HepG2 (cell line): ENCODE data around the gene EGLN2. TPM values are rescaled to one million over a fixed set of nuclear protein-coding genes. Genes with fewer than 3 reads are reported as not detected.
A peak's percentile ranks its signal among the peaks of the same experiment; 100 is the strongest.

Experiments
- ARID3A ChIP-seq: IDR thresholded peaks from 2 replicates; pipeline ENCODE4 v1.6.1; 2012; ENCODE audit warnings: low read depth, low read length, improper control_type of control experiment
- CERS6 ChIP-seq: sonication (generic); formaldehyde crosslinking; IDR thresholded peaks from 2 replicates; pipeline ENCODE4 v1.5.0; 2020; ENCODE audit warnings: missing genetic modification reagents
- CREM ChIP-seq, 2 experiments: sonication (generic) in 1 of 2; formaldehyde crosslinking in 1 of 2; IDR thresholded peaks; 2 replicates each; pipeline versions ENCODE4 v1.4.0 to v1.6.1; 2016 to 2020; ENCODE audit warnings: antibody characterized with exemption in 1 of 2, mild to moderate bottlenecking in 1 of 2, missing genetic modification reagents in 1 of 2
- DNMT3B ChIP-seq: conservative IDR thresholded peaks from 2 replicates; pipeline ENCODE4 v1.6.1; 2016; ENCODE audit warnings: missing biosample characterization, control low read depth
- DZIP1 ChIP-seq: sonication (generic); formaldehyde crosslinking; IDR thresholded peaks from 2 replicates; pipeline ENCODE4 v1.5.0; 2020; ENCODE audit warnings: mild to moderate bottlenecking, missing genetic modification reagents
- HIVEP1 ChIP-seq: sonication (generic); formaldehyde crosslinking; IDR thresholded peaks from 2 replicates; pipeline ENCODE4 v1.4.0; 2020; ENCODE audit warnings: mild to moderate bottlenecking, missing genetic modification reagents
- HOXA3 ChIP-seq: sonication (generic); formaldehyde crosslinking; IDR thresholded peaks from 2 replicates; pipeline ENCODE4 v1.5.0; 2020; ENCODE audit warnings: missing genetic modification reagents
- IKZF5 ChIP-seq: IDR thresholded peaks from 2 replicates; pipeline ENCODE4 v1.6.1; 2018; ENCODE audit warnings: missing genetic modification reagents, mild to moderate bottlenecking, missing compliant biosample characterization
- ISX ChIP-seq: sonication (generic); formaldehyde crosslinking; conservative IDR thresholded peaks from 2 replicates; pipeline ENCODE4 v1.5.0; 2020; ENCODE audit warnings: missing genetic modification reagents
- KLF13 ChIP-seq: sonication (generic); formaldehyde crosslinking; IDR thresholded peaks from 2 replicates; pipeline ENCODE4 v1.4.0; 2020; ENCODE audit warnings: mild to moderate bottlenecking, missing genetic modification reagents
- MIXL1 ChIP-seq: IDR thresholded peaks from 2 replicates; pipeline ENCODE4 v1.6.1; 2016
- MTA3 ChIP-seq: sonication (generic); formaldehyde crosslinking; IDR thresholded peaks from 2 replicates; pipeline ENCODE4 v1.4.0; 2020; ENCODE audit warnings: missing genetic modification reagents
- MYPOP ChIP-seq: sonication (generic); formaldehyde crosslinking; IDR thresholded peaks from 2 replicates; pipeline ENCODE4 v1.8.1; 2023; ENCODE audit warnings: mild to moderate bottlenecking, moderate library complexity, missing genetic modification reagents
- NAIF1 ChIP-seq: sonication (generic); formaldehyde crosslinking; IDR thresholded peaks from 2 replicates; pipeline ENCODE4 v1.5.0; 2020; ENCODE audit warnings: mild to moderate bottlenecking, missing genetic modification reagents, borderline replicate concordance
- NFKB2 ChIP-seq: sonication (generic); formaldehyde crosslinking; IDR thresholded peaks from 2 replicates; pipeline ENCODE4 v1.4.0; 2020; ENCODE audit warnings: missing genetic modification reagents, borderline replicate concordance
- POLR2AphosphoS5 ChIP-seq: IDR thresholded peaks from 2 replicates; pipeline ENCODE4 v1.6.1; 2012; ENCODE audit warnings: low read depth, low read length
- REPIN1 ChIP-seq: sonication (generic); formaldehyde crosslinking; IDR thresholded peaks from 2 replicates; pipeline ENCODE4 v1.8.0; 2022; ENCODE audit warnings: missing genetic modification reagents, low read depth, mild to moderate bottlenecking, borderline replicate concordance
- SNAPC5 ChIP-seq: sonication (generic); formaldehyde crosslinking; IDR thresholded peaks from 2 replicates; pipeline ENCODE4 v1.8.1; 2023; ENCODE audit warnings: mild to moderate bottlenecking, missing genetic modification reagents, borderline replicate concordance
- SP5 ChIP-seq: IDR thresholded peaks from 2 replicates; pipeline ENCODE4 v1.6.1; 2016; ENCODE audit warnings: low read depth, borderline replicate concordance
- TBX3 ChIP-seq: fragments of 450-650 bp; IDR thresholded peaks from 2 replicates; pipeline ENCODE4 v1.6.1; 2017; ENCODE audit warnings: antibody characterized with exemption, mild to moderate bottlenecking, inconsistent platforms, borderline replicate concordance
- ZFP62 ChIP-seq: sonication (generic); formaldehyde crosslinking; IDR thresholded peaks from 2 replicates; pipeline ENCODE4 v1.4.0; 2020; ENCODE audit warnings: missing genetic modification reagents
- ZSCAN25 ChIP-seq: sonication (generic); formaldehyde crosslinking; IDR thresholded peaks from 2 replicates; pipeline ENCODE4 v1.8.0; 2022; ENCODE audit warnings: mild to moderate bottlenecking, missing genetic modification reagents
- polyA plus RNA-seq, 8 experiments: library from polyadenylated mRNA; depleted of rRNA in 3 of 8; stranded (reverse) in 7 of 8; unstranded in 1 of 8; fragments of >200 nt; fragmentation: Illumina TruSeq in 4 of 8; extraction: Trizol in 4 of 8; gene quantifications; 2 replicates each; pipeline versions ENCODE4 v1.2.1 to v1.2.3, GENCODE V29; 2011 to 2016; ENCODE audit warnings: low read depth in 4 of 8, missing spikeins in 1 of 8, mixed read lengths in 1 of 8; ENCODE audit not compliant: insufficient read depth in 1 of 8
- total RNA-seq, 5 experiments: library from RNA; depleted of rRNA; stranded (reverse); fragments of >200 nt; fragmentation: Illumina TruSeq; extraction: Trizol; gene quantifications; 2 replicates each; pipeline ENCODE4 v1.2.3, GENCODE V29; 2016; ENCODE audit warnings: low read depth in 1 of 5

The EGLN2 gene
- total and polyA plus RNA-seq, 2 of the 13 experiments (the other 11 are each of a cell fraction or from before 2014, with no cell fraction given): 16.5 to 40.8 TPM

GRCh38 chr19:40750874-40751537 lies 48.0 kb upstream of the EGLN2 start, which contains the start of gene SNRPA (continued):
- TF ChIP-seq ARID3A (no peak), KLF13 (CRISPR knock-in tag) (no peak), MYPOP (0 out of 2 replicates have a peak, but pooled peaks have one; percentile 12), NFKB2 (CRISPR knock-in tag) (peak; percentile 56; the same call in 1 of the 2 replicates), HOXA3 (CRISPR knock-in tag) (peak; percentile 57), DZIP1 (CRISPR knock-in tag) (no peak), SNAPC5 (CRISPR knock-in tag) (no peak), ZSCAN25 (CRISPR knock-in tag) (peak; percentile 7; the same call in 1 of the 2 replicates), CERS6 (CRISPR knock-in tag) (no peak), MTA3 (CRISPR knock-in tag) (no peak), REPIN1 (peak; percentile 61; the same call in 1 of the 2 replicates), MIXL1 (0 out of 2 replicates have a peak, but pooled peaks have one; percentile 39), TBX3 (no peak), ISX (CRISPR knock-in tag) (0 out of 2 replicates have a peak, but pooled peaks have one; percentile 56), CREM (IDR thresholded peaks at IDR 0.05) (0 out of 2 replicates have a peak, but pooled peaks have one; percentile 8), CREM (CRISPR knock-in tag; IDR thresholded peaks at IDR 0.05) (no peak), ZFP62 (no peak), POLR2AphosphoS5 (peak; percentile 61), NAIF1 (CRISPR knock-in tag) (peak; percentile 83), IKZF5 (no peak), SP5 (CRISPR knock-in tag) (peak; percentile 23; the same call in 1 of the 2 replicates), HIVEP1 (CRISPR knock-in tag) (peak; percentile 13; the same call in 1 of the 2 replicates), DNMT3B (CRISPR knock-in tag) (peak; percentile 47; the same call in 1 of the 2 replicates)
